GM12878 (cell line): ENCODE data around the gene RPGR. TPM values are rescaled to one million over a fixed set of nuclear protein-coding genes. Genes with fewer than 3 reads are reported as not detected.

ENCODE experiments used
- ATAC-seq: fragments of 200-7000 bp; cut with Tn5 transposase; 3 replicates; pipeline ENCODE4 v1.9.1; 2020; ENCODE audit warnings: mild to moderate bottlenecking, moderate library complexity
- BruUV-seq: library from RNA; stranded (reverse); fragments of 400-500 nt; replicated peaks from 2 replicates; lab custom pipeline; 2021; lab: Mats Ljungman, UMichigan
- CTCF ChIA-PET: fragments of 300-600 bp; sonication (Branson Sonifier 250); formaldehyde crosslinking; extraction: SDS; loops from one replicate; lab custom pipeline; 2021; ENCODE audit warnings: inconsistent platforms; lab: Yijun Ruan, JAX
- POLR2A ChIA-PET: fragments of 350-600 bp; formaldehyde crosslinking; extraction: SDS; loops from one replicate; lab custom pipeline; 2021; ENCODE audit warnings: inconsistent platforms; lab: Charles Lee
- RAD21 ChIA-PET: fragments of 300-600 bp; sonication (Branson Sonifier 250); formaldehyde crosslinking; loops from one replicate; lab custom pipeline; 2023; ENCODE audit warnings: antibody characterized with exemption; ENCODE audit not compliant: unreplicated experiment; lab: Charles Lee
- SMC1A ChIA-PET: fragments of 300-600 bp; sonication (Branson Sonifier 250); formaldehyde crosslinking; loops from one replicate; lab custom pipeline; 2023; ENCODE audit not compliant: unreplicated experiment, uncharacterized antibody; lab: Charles Lee
- DNase-seq: peaks from one replicate; pipeline ENCODE4 v3.0.0-alpha.2; 2011; ENCODE audit warnings: low read depth, low spot score
- FAIRE-seq: peaks from 3 replicates; lab custom pipeline; 2011; peaks lifted over from hg19 to GRCh38; lab: Jason Lieb, UNC
- H2AFZ ChIP-seq: 2 replicates; pipeline ENCODE4 v1.6.0; 2011; ENCODE audit warnings: low read depth, low read length, control low read depth; ENCODE audit not compliant: control insufficient read depth
- H3K27ac ChIP-seq: 2 replicates; pipeline ENCODE4 v1.5.1; 2011; ENCODE audit warnings: control low read depth; ENCODE audit not compliant: control insufficient read depth, insufficient read depth
- H3K27me3 ChIP-seq, 2 experiments: replicated peaks in 1 of 2; 2 replicates each; pipeline versions ENCODE4 v1.6.0 to v1.6.1; 2011; ENCODE audit warnings: low read length in 1 of 2; ENCODE audit not compliant: control insufficient read depth in 2 of 2, insufficient read depth in 2 of 2
- H3K36me3 ChIP-seq, 2 experiments: 2 replicates each; pipeline ENCODE4 v1.5.1; 2011; ENCODE audit warnings: low read length in 1 of 2; ENCODE audit not compliant: control insufficient read depth in 2 of 2, insufficient read depth in 2 of 2
- H3K4me1 ChIP-seq: 2 replicates; pipeline ENCODE4 v1.6.1; 2011; ENCODE audit warnings: mild to moderate bottlenecking, low read length, moderate library complexity, mixed read lengths; ENCODE audit not compliant: control insufficient read depth, insufficient read depth
- H3K4me2 ChIP-seq: 2 replicates; pipeline ENCODE4 v1.6.0; 2011; ENCODE audit warnings: control low read depth; ENCODE audit not compliant: control insufficient read depth, insufficient read depth
- H3K4me3 ChIP-seq: fragments of 200-600 bp; sonication (generic); 2 replicates; pipeline ENCODE4 v1.5.1; 2016
- H3K79me2 ChIP-seq: 2 replicates; pipeline ENCODE4 v1.6.0; 2011; ENCODE audit warnings: low read length; ENCODE audit not compliant: control insufficient read depth, insufficient read depth
- H3K9ac ChIP-seq: 2 replicates; pipeline ENCODE4 v1.8.0; 2011; ENCODE audit warnings: low read length, control low read depth, mixed read lengths; ENCODE audit not compliant: control insufficient read depth, insufficient read depth
- H3K9me3 ChIP-seq: replicated peaks from 3 replicates; pipeline ENCODE4 v1.5.1; 2011; ENCODE audit warnings: mild to moderate bottlenecking, low read length; ENCODE audit not compliant: control insufficient read depth, insufficient read depth
- H4K20me1 ChIP-seq: 2 replicates; pipeline ENCODE4 v1.6.0; 2011; ENCODE audit not compliant: control insufficient read depth, insufficient read depth
- BRCA1 ChIP-seq: IDR thresholded peaks from 2 replicates; pipeline ENCODE4 v1.6.1; 2011; ENCODE audit warnings: low read depth, low read length, improper control_type of control experiment
- CBX3 ChIP-seq: fragments of 200-600 bp; sonication (generic); IDR thresholded peaks from 2 replicates; pipeline ENCODE4 v1.6.1; 2016; ENCODE audit warnings: low read depth, borderline replicate concordance
- FOXK2 ChIP-seq: fragments of 450-650 bp; IDR thresholded peaks from 2 replicates; pipeline ENCODE4 v1.6.1; 2017; ENCODE audit warnings: mild to moderate bottlenecking, moderate library complexity
- GABPA ChIP-seq: IDR thresholded peaks from 2 replicates; pipeline ENCODE4 v1.6.1; 2014; ENCODE audit warnings: antibody characterized with exemption, low read depth, mild to moderate bottlenecking, inconsistent platforms
- HCFC1 ChIP-seq: fragments of 150-350 bp; IDR thresholded peaks from 2 replicates; pipeline ENCODE4 v1.6.1; 2014; ENCODE audit warnings: low read length
- HDAC6 ChIP-seq: fragments of 200-600 bp; sonication (generic); IDR thresholded peaks from one replicate; pipeline ENCODE4 v1.8.0; 2017; ENCODE audit warnings: antibody characterized with exemption; ENCODE audit not compliant: unreplicated experiment
- NR2F1 ChIP-seq: fragments of 450-650 bp; conservative IDR thresholded peaks from 2 replicates; pipeline ENCODE4 v1.6.1; 2017; ENCODE audit warnings: mild to moderate bottlenecking
- SMC3 ChIP-seq: IDR thresholded peaks from 2 replicates; pipeline ENCODE4 v1.6.1; 2011; ENCODE audit warnings: low read length, improper control_type of control experiment, borderline replicate concordance
- TARDBP ChIP-seq: IDR thresholded peaks from 2 replicates; pipeline ENCODE4 v1.6.1; 2016; ENCODE audit warnings: borderline replicate concordance
- TBL1XR1 ChIP-seq: IDR thresholded peaks from 2 replicates; pipeline ENCODE4 v1.6.1; 2012; ENCODE audit warnings: low read depth, low read length, improper control_type of control experiment
- ZNF687 ChIP-seq: fragments of 450-650 bp; IDR thresholded peaks from 2 replicates; pipeline ENCODE4 v1.6.1; 2017; ENCODE audit warnings: mild to moderate bottlenecking, moderate library complexity
- WGBS: methylation state at CpG from one replicate; pipeline ENCODE4 v1.1.6; 2016; ENCODE audit warnings: low lambda C conversion rate; ENCODE audit not compliant: insufficient replicate concordance, insufficient coverage; ENCODE audit errors: missing lambda C conversion rate; 5-methylcytosine and 5-hydroxymethylcytosine counted together
- in situ Hi-C: fragments of 300-500 bp; cut with MboI; formaldehyde crosslinking; loops from 9 replicates; pipeline ENCODE4 v1.14.3; 2018; ENCODE audit warnings: mixed read lengths
- intact Hi-C: fragments of 100-400 bp; cut with micrococcal nuclease; formaldehyde crosslinking; loops from one replicate; pipeline ENCODE4 v1.14.2; 2022; ENCODE audit not compliant: unreplicated experiment
- polyA plus RNA-seq, 11 experiments: library from polyadenylated mRNA; depleted of rRNA in 4 of 11; unstranded in 6 of 11; stranded (reverse) in 5 of 11; fragments of >200 nt; fragmentation: Nextera tagmentation in 4 of 11; fragmentation: Illumina TruSeq in 1 of 11; extraction: Ambion mirVana in 4 of 11; extraction: Trizol in 1 of 11; gene quantifications; 1 replicate in 1 of 11; 2 replicates in 10 of 11; pipeline versions ENCODE4 v1.2.1 to v1.2.3, GENCODE V29; 2011 to 2016; ENCODE audit warnings: inconsistent platforms in 2 of 11, missing spikeins in 2 of 11, low read depth in 1 of 11
- total RNA-seq, 4 experiments: library from RNA; depleted of rRNA in 3 of 4; stranded (reverse); fragments of >200 nt in 3 of 4; fragmentation: Illumina TruSeq in 1 of 4; extraction: Trizol in 1 of 4; gene quantifications; 2 replicates each; pipeline versions ENCODE4 v1.2.1 to v1.2.3, GENCODE V29; 2013 to 2021
- TF ChIP-seq, protein P1 (sequence below): IDR thresholded peaks from 2 replicates; pipeline ENCODE4 v1.6.1; 2012; ENCODE audit warnings: low read depth, low read length, improper control_type of control experiment
- TF ChIP-seq, protein P2 (sequence below): fragments of 450-650 bp; conservative IDR thresholded peaks from 2 replicates; pipeline ENCODE4 v1.6.1; 2017; ENCODE audit warnings: mild to moderate bottlenecking, moderate library complexity

RPGR gene
- total and polyA plus RNA-seq, 10 of the 15 experiments (the other 5 are each of a cell fraction or from before 2014, with no cell fraction given): 5.5 to 13.4 (median 7.6) TPM

- TF ChIP-seq, protein P1, sequence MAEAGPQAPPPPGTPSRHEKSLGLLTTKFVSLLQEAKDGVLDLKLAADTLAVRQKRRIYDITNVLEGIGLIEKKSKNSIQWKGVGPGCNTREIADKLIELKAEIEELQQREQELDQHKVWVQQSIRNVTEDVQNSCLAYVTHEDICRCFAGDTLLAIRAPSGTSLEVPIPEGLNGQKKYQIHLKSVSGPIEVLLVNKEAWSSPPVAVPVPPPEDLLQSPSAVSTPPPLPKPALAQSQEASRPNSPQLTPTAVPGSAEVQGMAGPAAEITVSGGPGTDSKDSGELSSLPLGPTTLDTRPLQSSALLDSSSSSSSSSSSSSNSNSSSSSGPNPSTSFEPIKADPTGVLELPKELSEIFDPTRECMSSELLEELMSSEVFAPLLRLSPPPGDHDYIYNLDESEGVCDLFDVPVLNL: no peak
- TF ChIP-seq BRCA1 (no peak), CBX3 (no peak)
These were observed 71.3 kb downstream of the RPGR start (continued) for GRCh38 chrX:38256019-38256418.

- WGBS: 22% methylated on average over 2 of the region's 2 CpGs
- CTCF ChIA-PET: interaction anchor here (1.0 kb wide), 1 partner anchor 78 kb away, joined by 3 read pairs; the partner anchor contains the start of gene RPGR
- Histone ChIP-seq H3K4me2 (no peak overlapping the region), H3K4me1 (no peaks in the 10 kb centered on the region), H3K79me2 (no peaks in the 10 kb centered on the region), H3K9ac (no peak overlapping the region), H3K36me3 (no peaks in the 10 kb centered on the region), H3K9me3 (no peaks in the 10 kb centered on the region), H2AFZ (no peak overlapping the region), H4K20me1 (no peaks in the 10 kb centered on the region), H3K27me3 (no peaks in the 10 kb centered on the region), H3K4me3 (no peak overlapping the region), H3K27ac (no peak overlapping the region)
- no peak for TF ChIP-seq HCFC1
- TF ChIP-seq NR2F1: no peak
- no peak for TF ChIP-seq ZNF687
- TF ChIP-seq TARDBP: no peak
- no peak for TF ChIP-seq FOXK2
- TF ChIP-seq HDAC6: no peak
- no peak for TF ChIP-seq SMC3
- TF ChIP-seq GABPA: no peak
- no peak for TF ChIP-seq TBL1XR1
- TF ChIP-seq, protein P2, sequence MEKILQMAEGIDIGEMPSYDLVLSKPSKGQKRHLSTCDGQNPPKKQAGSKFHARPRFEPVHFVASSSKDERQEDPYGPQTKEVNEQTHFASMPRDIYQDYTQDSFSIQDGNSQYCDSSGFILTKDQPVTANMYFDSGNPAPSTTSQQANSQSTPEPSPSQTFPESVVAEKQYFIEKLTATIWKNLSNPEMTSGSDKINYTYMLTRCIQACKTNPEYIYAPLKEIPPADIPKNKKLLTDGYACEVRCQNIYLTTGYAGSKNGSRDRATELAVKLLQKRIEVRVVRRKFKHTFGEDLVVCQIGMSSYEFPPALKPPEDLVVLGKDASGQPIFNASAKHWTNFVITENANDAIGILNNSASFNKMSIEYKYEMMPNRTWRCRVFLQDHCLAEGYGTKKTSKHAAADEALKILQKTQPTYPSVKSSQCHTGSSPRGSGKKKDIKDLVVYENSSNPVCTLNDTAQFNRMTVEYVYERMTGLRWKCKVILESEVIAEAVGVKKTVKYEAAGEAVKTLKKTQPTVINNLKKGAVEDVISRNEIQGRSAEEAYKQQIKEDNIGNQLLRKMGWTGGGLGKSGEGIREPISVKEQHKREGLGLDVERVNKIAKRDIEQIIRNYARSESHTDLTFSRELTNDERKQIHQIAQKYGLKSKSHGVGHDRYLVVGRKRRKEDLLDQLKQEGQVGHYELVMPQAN: no peak
- intact Hi-C loops: loop anchor here (5.0 kb wide), 1 partner anchor 58 kb away; no protein-coding TSS in a partner anchor
- DNase-seq (no peak), ATAC-seq (no peak), FAIRE-seq (no peak)
- RAD21 ChIA-PET: no interaction called here
- SMC1A ChIA-PET: interaction anchor here (0.6 to 1.8 kb wide), 3 partner anchors 9 to 528 kb away, joined by 3 to 5 read pairs (median 3); no protein-coding TSS in a partner anchor
- in situ Hi-C loops: no loop called here
- POLR2A ChIA-PET: no interaction called here
- BruUV-seq: no TSS peak
These were observed 77.3 kb downstream of the RPGR start for GRCh38 chrX:38249965-38250364.
